ENCODE results near the gene CRB2. TPM values are rescaled to one million over a fixed set of nuclear protein-coding genes. Genes with fewer than 3 reads are reported as not detected.

Gene CRB2
- total and polyA plus RNA-seq, 2 donors (not counting 1 experiment from before 2014, with no cell fraction given) = not detected

GRCh38 chr9:123389070-123389469, 33.1 kb downstream of the CRB2 start:
- no peaks in the 10 kb centered on the region for H4K20me1 ChIP-seq (ENCODE audit: control insufficient read depth, extremely low read depth, insufficient read depth, low read length)
- no peaks in the 10 kb centered on the region for H3K27me3 ChIP-seq (ENCODE audit: control insufficient read depth, insufficient read depth, low read length)
- H3K9ac ChIP-seq (ENCODE audit: insufficient read depth, low read length) = no peak overlapping the region
- H2AFZ ChIP-seq (ENCODE audit: low read length) = no peak overlapping the region
- no peak for DNase-seq (ENCODE audit: low read depth in 2 of 2)
- no peak for TF ChIP-seq CTCF (conservative IDR thresholded peaks at IDR 0.05 in 1 of 2, IDR thresholded peaks at IDR 0.05 in 1 of 2; ENCODE audit: low read depth in 1 of 2, low read length in 2 of 2)
- H3K36me3 ChIP-seq (ENCODE audit: control insufficient read depth, insufficient read depth, low read length) = no peaks in the 10 kb centered on the region
- H3K4me3 ChIP-seq (replicated peaks in 1 of 4; ENCODE audit: control extremely low read depth in 1 of 4, insufficient read depth in 1 of 4, low read depth in 3 of 4, low read length in 4 of 4) = no peak overlapping the region
- H3K27ac ChIP-seq (ENCODE audit: insufficient read depth, low read length) = no peak overlapping the region
- no peaks in the 10 kb centered on the region for H3K79me2 ChIP-seq (ENCODE audit: control insufficient read depth, insufficient read depth, low read length)
- H3K4me2 ChIP-seq (ENCODE audit: extremely low read depth, insufficient read depth, low read length) = no peak overlapping the region
- no peaks in the 10 kb centered on the region for H3K4me1 ChIP-seq (ENCODE audit: control insufficient read depth, extremely low read depth, insufficient read depth, low read length)
- no peaks in the 10 kb centered on the region for H3K9me3 ChIP-seq (ENCODE audit: control insufficient read depth, insufficient read depth, low read depth, low read length)

- no peak for TF ChIP-seq CTCF (conservative IDR thresholded peaks at IDR 0.05 in 1 of 2, IDR thresholded peaks at IDR 0.05 in 1 of 2; ENCODE audit: low read depth in 1 of 2, low read length in 2 of 2)
- no peak for TF ChIP-seq EZH2 (IDR thresholded peaks at IDR 0.05; ENCODE audit: low read length, missing control alignments)
Observed at GRCh38 chr9:123389698-123390097, 33.7 kb downstream of the CRB2 start.

GRCh38 chr9:123390337-123391135, 34.5 kb downstream of the CRB2 start:
- no peaks in the 10 kb centered on the region for H3K79me2 ChIP-seq (ENCODE audit: control insufficient read depth, insufficient read depth, low read length)
- no peak for TF ChIP-seq CTCF (conservative IDR thresholded peaks at IDR 0.05 in 1 of 2, IDR thresholded peaks at IDR 0.05 in 1 of 2; ENCODE audit: low read depth in 1 of 2, low read length in 2 of 2)
- TF ChIP-seq EZH2 (IDR thresholded peaks at IDR 0.05; ENCODE audit: low read length, missing control alignments) = no peak
- H2AFZ ChIP-seq (ENCODE audit: low read length) = no peak overlapping the region
- no peaks in the 10 kb centered on the region for H3K9me3 ChIP-seq (ENCODE audit: control insufficient read depth, insufficient read depth, low read depth, low read length)
- H3K4me1 ChIP-seq (ENCODE audit: control insufficient read depth, extremely low read depth, insufficient read depth, low read length) = no peaks in the 10 kb centered on the region
- H3K27ac ChIP-seq (ENCODE audit: insufficient read depth, low read length) = no peak overlapping the region
- no peaks in the 10 kb centered on the region for H4K20me1 ChIP-seq (ENCODE audit: control insufficient read depth, extremely low read depth, insufficient read depth, low read length)
- no peak for DNase-seq (ENCODE audit: low read depth in 2 of 2)
- no peaks in the 10 kb centered on the region for H3K27me3 ChIP-seq (ENCODE audit: control insufficient read depth, insufficient read depth, low read length)
- H3K4me3 ChIP-seq (replicated peaks in 1 of 4; ENCODE audit: control extremely low read depth in 1 of 4, insufficient read depth in 1 of 4, low read depth in 3 of 4, low read length in 4 of 4) = no peak overlapping the region
- H3K4me2 ChIP-seq (ENCODE audit: extremely low read depth, insufficient read depth, low read length) = no peak overlapping the region
- H3K36me3 ChIP-seq (ENCODE audit: control insufficient read depth, insufficient read depth, low read length) = no peaks in the 10 kb centered on the region
- H3K9ac ChIP-seq (ENCODE audit: insufficient read depth, low read length) = no peak overlapping the region

More at GRCh38 chr9:123389698-123390097, 33.7 kb downstream of the CRB2 start:
- Histone ChIP-seq H3K27ac (ENCODE audit: insufficient read depth, low read length) (no peak overlapping the region), H2AFZ (ENCODE audit: low read length) (no peak overlapping the region), H3K4me2 (ENCODE audit: extremely low read depth, insufficient read depth, low read length) (no peak overlapping the region), H3K27me3 (ENCODE audit: control insufficient read depth, insufficient read depth, low read length) (no peaks in the 10 kb centered on the region), H3K9me3 (ENCODE audit: control insufficient read depth, insufficient read depth, low read depth, low read length) (no peaks in the 10 kb centered on the region), H4K20me1 (ENCODE audit: control insufficient read depth, extremely low read depth, insufficient read depth, low read length) (no peaks in the 10 kb centered on the region), H3K36me3 (ENCODE audit: control insufficient read depth, insufficient read depth, low read length) (no peaks in the 10 kb centered on the region), H3K4me1 (ENCODE audit: control insufficient read depth, extremely low read depth, insufficient read depth, low read length) (no peaks in the 10 kb centered on the region), H3K4me3 (replicated peaks in 1 of 4; ENCODE audit: control extremely low read depth in 1 of 4, insufficient read depth in 1 of 4, low read depth in 3 of 4, low read length in 4 of 4) (no peak overlapping the region), H3K9ac (ENCODE audit: insufficient read depth, low read length) (no peak overlapping the region), H3K79me2 (ENCODE audit: control insufficient read depth, insufficient read depth, low read length) (no peaks in the 10 kb centered on the region)
- no peak for DNase-seq (ENCODE audit: low read depth in 2 of 2)

Measured in fibroblast of lung (primary cell).